ENCODE results near the gene BCL2L1.

DNA sequence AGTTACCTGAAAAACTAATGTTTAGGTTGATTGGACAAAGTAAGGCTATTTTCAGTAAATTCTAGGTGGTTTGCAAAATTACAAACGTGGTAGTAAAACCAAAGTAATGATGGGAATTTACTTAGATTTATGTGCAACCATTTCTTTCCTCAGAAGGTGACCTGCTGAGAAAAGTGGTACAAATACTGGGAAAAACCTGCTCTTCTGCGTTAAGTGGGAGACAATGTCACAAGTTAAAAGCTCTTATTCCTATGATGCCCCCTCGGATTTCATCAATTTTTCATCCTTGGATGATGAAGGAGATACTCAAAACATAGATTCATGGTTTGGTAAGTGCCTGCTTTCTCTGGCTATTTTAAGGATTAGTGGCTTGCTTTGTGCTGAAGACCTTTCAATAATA lies 34.6 kb upstream of the BCL2L1 start:
- no peak for TF ChIP-seq ZNF70 (CRISPR knock-in tag; IDR thresholded peaks at IDR 0.05)
- TF ChIP-seq ZFP3 (CRISPR knock-in tag; IDR thresholded peaks at IDR 0.05): no peak
- TF ChIP-seq CSDC2 (CRISPR knock-in tag; IDR thresholded peaks at IDR 0.05): no peak
- no peak for TF ChIP-seq OSR1 (CRISPR knock-in tag; IDR thresholded peaks at IDR 0.05)
- no peak for TF ChIP-seq ARNTL (CRISPR knock-in tag; IDR thresholded peaks at IDR 0.05; ENCODE audit: borderline replicate concordance, low read depth)
- TF ChIP-seq, protein P1, sequence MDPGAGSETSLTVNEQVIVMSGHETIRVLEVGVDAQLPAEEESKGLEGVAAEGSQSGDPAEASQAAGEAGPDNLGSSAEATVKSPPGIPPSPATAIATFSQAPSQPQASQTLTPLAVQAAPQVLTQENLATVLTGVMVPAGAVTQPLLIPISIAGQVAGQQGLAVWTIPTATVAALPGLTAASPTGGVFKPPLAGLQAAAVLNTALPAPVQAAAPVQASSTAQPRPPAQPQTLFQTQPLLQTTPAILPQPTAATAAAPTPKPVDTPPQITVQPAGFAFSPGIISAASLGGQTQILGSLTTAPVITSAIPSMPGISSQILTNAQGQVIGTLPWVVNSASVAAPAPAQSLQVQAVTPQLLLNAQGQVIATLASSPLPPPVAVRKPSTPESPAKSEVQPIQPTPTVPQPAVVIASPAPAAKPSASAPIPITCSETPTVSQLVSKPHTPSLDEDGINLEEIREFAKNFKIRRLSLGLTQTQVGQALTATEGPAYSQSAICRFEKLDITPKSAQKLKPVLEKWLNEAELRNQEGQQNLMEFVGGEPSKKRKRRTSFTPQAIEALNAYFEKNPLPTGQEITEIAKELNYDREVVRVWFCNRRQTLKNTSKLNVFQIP (CRISPR knock-in tag; IDR thresholded peaks at IDR 0.05; ENCODE audit: borderline replicate concordance, low read depth): no peak
- no peak for TF ChIP-seq ZNF8 (CRISPR knock-in tag; IDR thresholded peaks at IDR 0.05)
- TF ChIP-seq, protein P2, sequence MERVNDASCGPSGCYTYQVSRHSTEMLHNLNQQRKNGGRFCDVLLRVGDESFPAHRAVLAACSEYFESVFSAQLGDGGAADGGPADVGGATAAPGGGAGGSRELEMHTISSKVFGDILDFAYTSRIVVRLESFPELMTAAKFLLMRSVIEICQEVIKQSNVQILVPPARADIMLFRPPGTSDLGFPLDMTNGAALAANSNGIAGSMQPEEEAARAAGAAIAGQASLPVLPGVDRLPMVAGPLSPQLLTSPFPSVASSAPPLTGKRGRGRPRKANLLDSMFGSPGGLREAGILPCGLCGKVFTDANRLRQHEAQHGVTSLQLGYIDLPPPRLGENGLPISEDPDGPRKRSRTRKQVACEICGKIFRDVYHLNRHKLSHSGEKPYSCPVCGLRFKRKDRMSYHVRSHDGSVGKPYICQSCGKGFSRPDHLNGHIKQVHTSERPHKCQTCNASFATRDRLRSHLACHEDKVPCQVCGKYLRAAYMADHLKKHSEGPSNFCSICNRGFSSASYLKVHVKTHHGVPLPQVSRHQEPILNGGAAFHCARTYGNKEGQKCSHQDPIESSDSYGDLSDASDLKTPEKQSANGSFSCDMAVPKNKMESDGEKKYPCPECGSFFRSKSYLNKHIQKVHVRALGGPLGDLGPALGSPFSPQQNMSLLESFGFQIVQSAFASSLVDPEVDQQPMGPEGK (CRISPR knock-in tag; IDR thresholded peaks at IDR 0.05; ENCODE audit: borderline replicate concordance): no peak
- no peak for TF ChIP-seq BACH2 (CRISPR knock-in tag; IDR thresholded peaks at IDR 0.05; ENCODE audit: borderline replicate concordance)
- TF ChIP-seq ISL1 (CRISPR knock-in tag; IDR thresholded peaks at IDR 0.05): no peak
- TF ChIP-seq PPARA (CRISPR knock-in tag; IDR thresholded peaks at IDR 0.05; ENCODE audit: borderline replicate concordance): no peak
- TF ChIP-seq ZFP30 (CRISPR knock-in tag; IDR thresholded peaks at IDR 0.05): no peak

Measured in SK-N-SH treated with all-trans-retinoic acid at 6 μM for 48 hours (cell line).